H1 (cell line): Measurements from ENCODE around the gene BTNL8. TPM values are rescaled to one million over a fixed set of nuclear protein-coding genes. Genes with fewer than 3 reads are reported as not detected.
A peak's percentile ranks its signal among the peaks of the same experiment; 100 is the strongest.

Experiments
- CTCF ChIA-PET: fragments of 300-600 bp; sonication (Branson Sonifier 250); formaldehyde crosslinking; loops from one replicate; lab custom pipeline; 2021; ENCODE audit not compliant: partially characterized antibody; lab: Charles Lee
- POLR2A ChIA-PET: fragments of 300-600 bp; sonication (Branson Sonifier 250); formaldehyde crosslinking; loops from one replicate; lab custom pipeline; 2021; ENCODE audit warnings: inconsistent platforms; ENCODE audit not compliant: partially characterized antibody; lab: Charles Lee
- DNase-seq, 2 experiments: peaks; one replicate each; pipeline versions ENCODE4 v3.0.0 to v3.0.0-alpha.2; 2010 to 2022; ENCODE audit warnings: low spot score in 2 of 2, low read depth in 1 of 2, mixed read lengths in 1 of 2
- FAIRE-seq: peaks from 2 replicates; lab custom pipeline; 2011; peaks lifted over from hg19 to GRCh38; lab: Jason Lieb, UNC
- H2AFZ ChIP-seq: 2 replicates; pipeline ENCODE4 v1.8.1; 2012; ENCODE audit warnings: low read length, inconsistent platforms
- H2AK5ac ChIP-seq: 2 replicates; pipeline ENCODE4 v1.6.1; 2013; ENCODE audit warnings: low read depth, low read length
- H2BK120ac ChIP-seq: replicated peaks from 2 replicates; pipeline ENCODE3; 2013; ENCODE audit warnings: low read depth, low read length, inconsistent platforms
- H2BK12ac ChIP-seq: 2 replicates; pipeline ENCODE4 v1.6.1; 2013; ENCODE audit warnings: low read depth, low read length
- H2BK15ac ChIP-seq: 2 replicates; pipeline ENCODE4 v1.6.1; 2013; ENCODE audit warnings: low read length
- H2BK20ac ChIP-seq: 2 replicates; pipeline ENCODE4 v1.6.1; 2013; ENCODE audit warnings: low read length
- H2BK5ac ChIP-seq: 2 replicates; pipeline ENCODE4 v1.6.1; 2013; ENCODE audit warnings: low read depth, low read length
- H3K14ac ChIP-seq: 2 replicates; pipeline ENCODE4 v1.6.1; 2013; ENCODE audit warnings: inconsistent platforms; ENCODE audit not compliant: insufficient read length
- H3K18ac ChIP-seq: 2 replicates; pipeline ENCODE4 v1.6.1; 2013; ENCODE audit warnings: low read length; ENCODE audit errors: extremely low read depth
- H3K23ac ChIP-seq: 2 replicates; pipeline ENCODE4 v1.6.1; 2013; ENCODE audit warnings: inconsistent platforms; ENCODE audit not compliant: insufficient read length
- H3K23me2 ChIP-seq: 2 replicates; pipeline ENCODE4 v1.6.1; 2013; ENCODE audit warnings: low read depth, low read length
- H3K27ac ChIP-seq: 2 replicates; pipeline ENCODE4 v1.6.1; 2011; ENCODE audit warnings: low read depth, low read length, inconsistent platforms
- H3K27me3 ChIP-seq, 4 experiments: replicated peaks in 1 of 4; 1 replicate in 1 of 4; 2 replicates in 3 of 4; pipeline versions ENCODE4 v1.6.1 to v1.8.1; 2011 to 2013; ENCODE audit warnings: low read length in 3 of 4, mild to moderate bottlenecking in 3 of 4, inconsistent platforms in 2 of 4, mixed read lengths in 2 of 4, moderate library complexity in 1 of 4; ENCODE audit not compliant: control insufficient read depth in 3 of 4, insufficient read depth in 3 of 4; ENCODE audit errors: extremely low read depth in 1 of 4
- H3K36me3 ChIP-seq, 4 experiments: 2 replicates each; pipeline versions ENCODE4 v1.6.1 to v1.8.1; 2011 to 2013; ENCODE audit warnings: mild to moderate bottlenecking in 4 of 4, low read length in 3 of 4, moderate library complexity in 2 of 4, control low read depth in 1 of 4, inconsistent platforms in 1 of 4; ENCODE audit not compliant: insufficient read depth in 4 of 4, control insufficient read depth in 2 of 4
- H3K4ac ChIP-seq: replicated peaks from 2 replicates; pipeline ENCODE3; 2013; ENCODE audit warnings: low read length, low read depth, mixed read lengths, inconsistent platforms; ENCODE audit not compliant: insufficient read length
- H3K4me1 ChIP-seq, 4 experiments: replicated peaks in 1 of 4; 1 replicate in 1 of 4; 2 replicates in 3 of 4; pipeline versions ENCODE4 v1.6.1 to v1.8.1; 2011 to 2013; ENCODE audit warnings: low read length in 3 of 4, inconsistent platforms in 2 of 4, mixed read lengths in 1 of 4; ENCODE audit not compliant: insufficient read depth in 4 of 4, control insufficient read depth in 3 of 4
- H3K4me2 ChIP-seq, 2 experiments: 2 replicates each; pipeline versions ENCODE4 v1.6.1 to v1.8.1; 2011 to 2013; ENCODE audit warnings: low read depth in 2 of 2, low read length in 2 of 2, control low read depth in 1 of 2, inconsistent platforms in 1 of 2, mild to moderate bottlenecking in 1 of 2; ENCODE audit not compliant: insufficient read depth in 1 of 2
- H3K4me3 ChIP-seq, 4 experiments: fragments of 200-600, 300-600 bp in 1 of 4; sonication (generic), shearing (Covaris generic), sonication (Bioruptor Twin) in 1 of 4; 2 replicates each; pipeline versions ENCODE4 v1.5.1 to v1.8.1; 2011 to 2016; ENCODE audit warnings: low read length in 4 of 4, low read depth in 3 of 4, control low read depth in 2 of 4, inconsistent platforms in 2 of 4, mild to moderate bottlenecking in 2 of 4, mixed read lengths in 1 of 4, moderate library complexity in 1 of 4; ENCODE audit not compliant: insufficient read depth in 2 of 4; ENCODE audit errors: extremely low read depth in 1 of 4
- H3K56ac ChIP-seq: replicated peaks from 2 replicates; pipeline ENCODE3; 2013; ENCODE audit warnings: low read depth, mild to moderate bottlenecking, mixed read lengths, low read length, inconsistent platforms; ENCODE audit not compliant: insufficient read length
- H3K79me1 ChIP-seq: 2 replicates; pipeline ENCODE4 v1.6.1; 2013; ENCODE audit warnings: low read depth, low read length, control low read depth
- H3K79me2 ChIP-seq, 2 experiments: 2 replicates each; pipeline versions ENCODE4 v1.6.1 to v1.8.1; 2012 to 2013; ENCODE audit warnings: low read length in 2 of 2, mild to moderate bottlenecking in 2 of 2, inconsistent platforms in 1 of 2; ENCODE audit not compliant: insufficient read depth in 2 of 2, control insufficient read depth in 1 of 2
- H3K9ac ChIP-seq, 4 experiments: replicated peaks in 1 of 4; 1 replicate in 1 of 4; 2 replicates in 3 of 4; pipeline versions ENCODE4 v1.6.1 to v1.8.1; 2011 to 2013; ENCODE audit warnings: low read depth in 3 of 4, low read length in 3 of 4, control low read depth in 2 of 4, mild to moderate bottlenecking in 2 of 4, moderate library complexity in 2 of 4, inconsistent platforms in 1 of 4; ENCODE audit errors: extremely low read depth in 1 of 4
- H3K9me3 ChIP-seq, 2 experiments: 2 replicates each; pipeline versions ENCODE4 v1.6.1 to v1.8.1; 2012 to 2013; ENCODE audit warnings: mild to moderate bottlenecking in 2 of 2, moderate library complexity in 2 of 2, control low read depth in 1 of 2, inconsistent platforms in 1 of 2, low read depth in 1 of 2, low read length in 1 of 2, mixed read lengths in 1 of 2; ENCODE audit not compliant: insufficient read depth in 2 of 2
- H4K20me1 ChIP-seq, 2 experiments: replicated peaks in 1 of 2; 2 replicates each; pipeline versions ENCODE3 to v1.8.1; 2011 to 2013; ENCODE audit warnings: inconsistent platforms in 2 of 2, low read length in 2 of 2, mild to moderate bottlenecking in 1 of 2; ENCODE audit not compliant: insufficient read depth in 2 of 2, control insufficient read depth in 1 of 2
- H4K5ac ChIP-seq: 2 replicates; pipeline ENCODE4 v1.6.1; 2013; ENCODE audit warnings: low read length, low read depth, mixed read lengths, inconsistent platforms; ENCODE audit not compliant: insufficient read length
- H4K8ac ChIP-seq: 2 replicates; pipeline ENCODE4 v1.8.0; 2013; ENCODE audit warnings: mild to moderate bottlenecking, moderate library complexity, low read length, inconsistent platforms; ENCODE audit not compliant: insufficient read depth; ENCODE audit errors: extremely low read depth
- H4K91ac ChIP-seq: replicated peaks from 2 replicates; pipeline ENCODE3; 2013; ENCODE audit warnings: low read length, mixed read lengths, inconsistent platforms; ENCODE audit not compliant: insufficient read length
- POU5F1 ChIP-seq: IDR thresholded peaks from 2 replicates; pipeline ENCODE4 v1.6.1; 2011; ENCODE audit warnings: low read depth, mild to moderate bottlenecking, low read length, moderate library complexity
- SP1 ChIP-seq: IDR thresholded peaks from 2 replicates; pipeline ENCODE4 v1.6.1; 2011; ENCODE audit warnings: low read depth, low read length
- USF2 ChIP-seq: IDR thresholded peaks from 2 replicates; pipeline ENCODE4 v1.6.1; 2011; ENCODE audit warnings: low read length, improper control_type of control experiment
- WGBS, 2 experiments: shearing (Covaris generic) in 1 of 2; methylation state at CpG; one replicate each; pipeline versions ENCODE4 v1.1.6 to v1.1.7; 2013 to 2015; ENCODE audit warnings: low lambda C conversion rate in 2 of 2, mixed read lengths in 2 of 2, inconsistent platforms in 1 of 2, low coverage in 1 of 2, missing lambda C conversion rate in 1 of 2; ENCODE audit not compliant: insufficient replicate concordance in 2 of 2, insufficient coverage in 1 of 2, insufficient read length in 1 of 2; ENCODE audit errors: extremely low coverage in 1 of 2, missing lambda C conversion rate in 1 of 2; 5-methylcytosine and 5-hydroxymethylcytosine counted together
- polyA plus RNA-seq, 7 experiments: library from polyadenylated mRNA; depleted of rRNA in 3 of 7; stranded (reverse) in 5 of 7; unstranded in 2 of 7; fragments of >200 nt in 5 of 7; fragments of 200-250 nt in 2 of 7; gene quantifications; 1 replicate in 5 of 7; 2 replicates in 1 of 7; 4 replicates in 1 of 7; pipeline versions ENCODE4 v1.2.1 to v1.2.3, GENCODE V29; 2011 to 2013; ENCODE audit warnings: missing spikeins in 2 of 7, mixed read lengths in 2 of 7
- total RNA-seq: library from RNA; stranded (reverse); fragmentation: NEBNext Ultra II Directional; extraction: Animal tissue kit (Norgen Biotek cat#: 25700); gene quantifications from 2 replicates; pipeline ENCODE4 v1.2.1, GENCODE V29; 2021

The BTNL8 gene
- total and polyA plus RNA-seq, 2 of the 8 experiments (the other 6 are each of a cell fraction or from before 2014, with no cell fraction given): 0.32 to 0.48 TPM

- ChIA-PET POLR2A (no interaction called here), CTCF (no interaction called here)
- 89% methylated on average over 3 of the region's 3 CpGs; no CpG with 5 or more reads in 1 of the 2 experiments for WGBS, 2 experiments
- H4K5ac ChIP-seq: no peak overlapping the region
- FAIRE-seq (no peak), DNase-seq (no peak)
- peaks cover 0 to 7% (median 2%) of the 10 kb centered on the region in 4 experiments; a peak in 4 of 7 replicates for H3K4me1 ChIP-seq
- H3K18ac ChIP-seq: no peak overlapping the region
- no peak overlapping the region for H2BK5ac ChIP-seq
- no peak overlapping the region for H3K4me2 ChIP-seq
- no peak overlapping the region for H3K23ac ChIP-seq
- no peaks in the 10 kb centered on the region for H3K23me2 ChIP-seq
- no peak overlapping the region for H3K9ac ChIP-seq
- peaks cover 4 to 12% of the 10 kb centered on the region in 2 experiments; a peak in 3 of 4 replicates for H3K9me3 ChIP-seq
- no peaks in the 10 kb centered on the region for H3K27me3 ChIP-seq
- H3K4me3 ChIP-seq: no peak overlapping the region
- no peaks in the 10 kb centered on the region for H3K79me1 ChIP-seq
- no peaks in the 10 kb centered on the region for H3K36me3 ChIP-seq
- no peaks in the 10 kb centered on the region for H4K20me1 ChIP-seq
- H4K91ac ChIP-seq: no peak overlapping the region
- H2BK15ac ChIP-seq: no peak overlapping the region
- H2BK120ac ChIP-seq: no peak overlapping the region
- H3K14ac ChIP-seq: no peak overlapping the region
- H4K8ac ChIP-seq: no peak overlapping the region
- H3K79me2 ChIP-seq: no peaks in the 10 kb centered on the region
- H2BK12ac ChIP-seq: no peak overlapping the region
- no peak overlapping the region for H3K27ac ChIP-seq
- H2AFZ ChIP-seq: peak overlapping the region; percentile 8; the same call in 1 of the 2 replicates
- H2BK20ac ChIP-seq: no peak overlapping the region
- no peak overlapping the region for H2AK5ac ChIP-seq
- no peak overlapping the region for H3K4ac ChIP-seq
- no peak for TF ChIP-seq USF2
- TF ChIP-seq POU5F1: no peak
- TF ChIP-seq SP1: no peak
- H3K56ac ChIP-seq: no peak overlapping the region
These were observed 61.2 kb downstream of the BTNL8 start for GRCh38 chr5:180960209-180960608.
